Activated CD4-positive, alpha-beta T cell treated with anti-CD3 and anti-CD28 coated beads for 1 hour (primary cell): Measurements from ENCODE around the gene RNH1.
A peak's percentile ranks its signal among the peaks of the same experiment; 100 is the strongest.
"Not testable (repeated sequence)": the region's sequence is repeated elsewhere in the genome, so short reads cannot be mapped to it uniquely, and the experiment has no call there.

ENCODE experiments used
- DNase-seq: peaks from one replicate; pipeline ENCODE4 v3.0.0-alpha.2; 2020

RNH1 gene

GRCh38 chr11:516918-517685, 10.1 kb upstream of the RNH1 start:
- DNase-seq, result not testable (repeated sequence)

GRCh38 chr11:516400-516799, 9.4 kb upstream of the RNH1 start:
- no peak for DNase-seq

- no peak for DNase-seq
These were observed 8.1 kb upstream of the RNH1 start for GRCh38 chr11:515131-515530.

- no peak for DNase-seq
These were observed 7.6 kb upstream of the RNH1 start for GRCh38 chr11:514606-515005.

- no peak for DNase-seq
These were observed 5.9 kb upstream of the RNH1 start for GRCh38 chr11:512761-513595.

GRCh38 chr11:508956-509355, 1.9 kb upstream of the RNH1 start:
- no peak for DNase-seq

GRCh38 chr11:507727-508515, 879 bp upstream of the RNH1 start:
- DNase-seq, result no peak

- peak; percentile 96 for DNase-seq
These were observed 626 bp downstream of the RNH1 start for GRCh38 chr11:506238-506994.

GRCh38 chr11:504994-505344, 2.1 kb downstream of the RNH1 start:
- no peak for DNase-seq

- DNase-seq, result no peak
These were observed 2.7 kb downstream of the RNH1 start for GRCh38 chr11:504053-504993.

GRCh38 chr11:503179-503981, 3.7 kb downstream of the RNH1 start:
- DNase-seq, result no peak

- no peak for DNase-seq
These were observed 4.5 kb downstream of the RNH1 start for GRCh38 chr11:502288-503178.

- DNase-seq, result no peak
These were observed 5.3 kb downstream of the RNH1 start for GRCh38 chr11:501683-502287.

- DNase-seq, result no peak
These were observed 5.9 kb downstream of the RNH1 start for GRCh38 chr11:501001-501682.

GRCh38 chr11:499201-500076, 7.6 kb downstream of the RNH1 start:
- DNase-seq, result no peak

- DNase-seq, result no peak
These were observed 8.5 kb downstream of the RNH1 start for GRCh38 chr11:498297-499181.
